Measurements from ENCODE around the gene UBAC2. TPM values are rescaled to one million over a fixed set of nuclear protein-coding genes. Genes with fewer than 3 reads are reported as not detected.
"Not testable (repeated sequence)": the region's sequence is repeated elsewhere in the genome, so short reads cannot be mapped to it uniquely, and the experiment has no call there.

UBAC2 gene
- total and polyA plus RNA-seq, 11 donors, result 32.6 to 66.9 (median 48.5) TPM

DNA sequence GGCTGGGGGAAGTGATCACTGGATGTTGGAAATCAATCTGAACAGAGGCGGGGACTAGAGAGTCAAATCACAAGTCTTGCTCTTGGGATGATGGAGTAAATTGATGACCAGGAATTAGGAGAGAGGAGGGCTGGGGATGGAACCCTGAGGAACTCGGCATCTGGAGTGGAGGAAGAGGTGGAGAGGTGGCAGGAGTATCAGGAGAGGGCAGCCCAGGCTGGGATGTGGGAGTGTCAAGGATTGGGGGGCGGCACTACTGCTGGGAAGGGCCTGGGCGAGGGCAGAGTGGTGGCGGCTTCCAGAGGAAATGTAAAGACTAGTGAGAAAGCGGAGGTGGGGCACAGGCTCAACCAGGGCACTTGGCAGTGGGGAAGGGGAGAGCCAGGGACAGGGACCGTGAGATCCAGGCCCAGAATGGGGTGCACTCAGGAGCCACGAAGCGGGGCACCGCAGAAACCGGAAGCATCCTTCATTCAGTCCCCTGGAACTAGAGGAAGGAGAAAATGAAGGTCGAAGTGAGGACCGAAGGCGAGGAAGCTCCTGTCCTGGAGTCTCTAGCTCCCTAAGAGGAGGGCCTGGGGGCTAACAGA is 187.8 kb downstream of the UBAC2 start:
- H3K9me3 ChIP-seq, result no peaks in the 10 kb centered on the region
- no peak for TF ChIP-seq POLR2A (IDR thresholded peaks at IDR 0.05)
- TF ChIP-seq, protein P1, sequence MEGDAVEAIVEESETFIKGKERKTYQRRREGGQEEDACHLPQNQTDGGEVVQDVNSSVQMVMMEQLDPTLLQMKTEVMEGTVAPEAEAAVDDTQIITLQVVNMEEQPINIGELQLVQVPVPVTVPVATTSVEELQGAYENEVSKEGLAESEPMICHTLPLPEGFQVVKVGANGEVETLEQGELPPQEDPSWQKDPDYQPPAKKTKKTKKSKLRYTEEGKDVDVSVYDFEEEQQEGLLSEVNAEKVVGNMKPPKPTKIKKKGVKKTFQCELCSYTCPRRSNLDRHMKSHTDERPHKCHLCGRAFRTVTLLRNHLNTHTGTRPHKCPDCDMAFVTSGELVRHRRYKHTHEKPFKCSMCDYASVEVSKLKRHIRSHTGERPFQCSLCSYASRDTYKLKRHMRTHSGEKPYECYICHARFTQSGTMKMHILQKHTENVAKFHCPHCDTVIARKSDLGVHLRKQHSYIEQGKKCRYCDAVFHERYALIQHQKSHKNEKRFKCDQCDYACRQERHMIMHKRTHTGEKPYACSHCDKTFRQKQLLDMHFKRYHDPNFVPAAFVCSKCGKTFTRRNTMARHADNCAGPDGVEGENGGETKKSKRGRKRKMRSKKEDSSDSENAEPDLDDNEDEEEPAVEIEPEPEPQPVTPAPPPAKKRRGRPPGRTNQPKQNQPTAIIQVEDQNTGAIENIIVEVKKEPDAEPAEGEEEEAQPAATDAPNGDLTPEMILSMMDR (IDR thresholded peaks at IDR 0.05), result no peak
- intact Hi-C loops (cut with DNase I), result loop anchor here in 1 of 10 donors (10.0 kb wide), 1 partner anchor 104 kb away; no protein-coding TSS in a partner anchor
- WGBS, 4 donors, result 94 to 97% (median 96%) methylated on average over 14 of the region's 14 CpGs
- DNase-seq (no peak), ATAC-seq (no peak)
- peaks cover 0 to 28% (median 11%) of the 10 kb centered on the region in 9 donors for H3K36me3 ChIP-seq
- H3K27me3 ChIP-seq, result no peaks in the 10 kb centered on the region
- no peak overlapping the region for H3K27ac ChIP-seq
- H3K4me1 ChIP-seq, result peaks cover 0 to 15% (median 0%) of the 10 kb centered on the region in 12 donors
- H3K4me3 ChIP-seq, result no peak overlapping the region

DNA sequence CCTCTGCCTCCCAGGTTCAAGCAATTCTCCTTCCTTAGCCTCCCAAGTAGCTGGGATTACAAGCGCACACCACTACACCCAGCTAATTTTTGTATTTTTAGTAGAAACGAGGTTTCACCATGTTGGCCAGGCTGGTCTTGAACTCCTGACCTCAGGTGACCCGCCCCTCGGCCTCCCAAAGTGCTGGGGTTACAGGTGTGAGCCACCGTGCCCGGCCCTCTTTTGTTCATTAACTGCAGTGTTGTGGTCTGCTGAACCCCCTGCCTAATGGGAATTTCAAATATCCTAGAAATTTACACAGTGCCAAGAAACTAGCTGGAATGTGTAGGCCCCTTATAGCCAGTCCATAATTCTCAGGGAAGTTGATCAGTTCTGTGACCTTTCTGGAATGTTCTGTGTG is 188.4 kb downstream of the UBAC2 start:
- not testable (repeated sequence) for H3K27ac ChIP-seq, H3K27me3 ChIP-seq, ATAC-seq, H3K4me1 ChIP-seq, DNase-seq, H3K9me3 ChIP-seq, H3K4me3 ChIP-seq
- intact Hi-C loops (cut with DNase I), result loop anchor here in 1 of 10 donors (10.0 kb wide), 1 partner anchor 104 kb away; no protein-coding TSS in a partner anchor
- 92 to 94% (median 93%) methylated on average over 6 of the region's 6 CpGs for WGBS, 4 donors
- peaks cover 0 to 28% (median 11%) of the 10 kb centered on the region in 9 donors for H3K36me3 ChIP-seq

DNA sequence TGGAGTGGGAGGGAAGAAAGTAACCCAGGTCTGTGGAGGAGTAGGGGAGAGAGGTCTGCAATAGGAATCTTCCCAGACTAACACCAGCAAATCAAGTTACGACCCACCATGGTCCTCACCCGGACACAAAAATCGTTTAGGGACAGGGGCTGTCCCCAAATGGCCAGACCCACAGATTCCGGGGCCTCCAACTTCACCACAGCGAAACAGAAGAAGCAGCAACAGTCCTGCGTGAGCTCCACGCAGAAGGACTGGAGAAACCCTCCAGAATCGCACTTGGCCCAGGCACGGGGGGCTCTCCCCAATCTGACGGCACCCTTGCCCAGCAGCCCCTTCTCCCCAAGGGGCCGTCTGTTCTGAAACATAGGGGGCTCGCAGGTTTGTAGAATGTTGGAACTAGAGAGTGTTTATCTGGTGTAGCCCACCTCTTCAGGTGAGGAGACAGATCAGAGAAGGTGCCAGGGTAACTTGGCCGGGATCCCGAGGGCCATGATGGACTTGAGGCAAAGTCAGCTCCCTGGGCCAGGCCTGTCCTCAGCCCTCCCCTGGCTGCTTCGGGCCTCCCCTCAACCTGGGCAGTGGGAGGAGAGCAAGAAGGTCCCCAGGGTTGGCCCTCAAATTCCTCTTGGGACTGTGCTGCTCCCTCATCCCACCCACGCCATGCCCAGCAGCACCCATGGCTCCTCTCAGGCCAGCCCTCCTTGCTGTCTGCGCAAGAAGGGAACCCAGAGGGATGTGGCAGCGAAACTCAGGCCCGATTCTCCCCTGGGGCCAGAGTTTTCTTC is 189.1 kb downstream of the UBAC2 start:
- DNase-seq (no peak), ATAC-seq (peak in 1 of 4 donors; percentile 23)
- no peak overlapping the region for H3K27ac ChIP-seq
- no peak for TF ChIP-seq POLR2A (IDR thresholded peaks at IDR 0.05)
- TF ChIP-seq, protein P1 (IDR thresholded peaks at IDR 0.05), result no peak
- peaks cover 0 to 28% (median 11%) of the 10 kb centered on the region in 9 donors for H3K36me3 ChIP-seq
- no peak overlapping the region for H3K4me3 ChIP-seq
- WGBS, 4 donors, result 93 to 96% (median 95%) methylated on average over 12 to 19 of the region's 19 CpGs
- H3K9me3 ChIP-seq, result no peaks in the 10 kb centered on the region
- H3K4me1 ChIP-seq, result peaks cover 0 to 3% (median 0%) of the 10 kb centered on the region in 12 donors
- intact Hi-C loops (cut with DNase I), result loop anchor here in 1 of 10 donors (10.0 kb wide), 1 partner anchor 105 kb away; no protein-coding TSS in a partner anchor
- no peaks in the 10 kb centered on the region for H3K27me3 ChIP-seq

- no peak overlapping the region for H3K4me3 ChIP-seq
- H3K27me3 ChIP-seq, result no peaks in the 10 kb centered on the region
- peaks cover 0 to 21% (median 8%) of the 10 kb centered on the region in 9 donors for H3K36me3 ChIP-seq
- H3K9me3 ChIP-seq, result no peaks in the 10 kb centered on the region
- DNase-seq, result no peak
- no peak overlapping the region for H3K27ac ChIP-seq
- intact Hi-C loops (cut with DNase I), result no loop called here
- ATAC-seq, result no peak
- peaks cover 0 to 3% (median 0%) of the 10 kb centered on the region in 12 donors for H3K4me1 ChIP-seq
- 88 to 98% (median 94%) methylated on average over 9 to 13 of the region's 13 CpGs for WGBS, 4 donors
- TF ChIP-seq, protein P1 (IDR thresholded peaks at IDR 0.05), result no peak
- no peak for TF ChIP-seq POLR2A (IDR thresholded peaks at IDR 0.05)
Measured at GRCh38 chr13:99390601-99391000, 189.9 kb downstream of the UBAC2 start.

All from heart left ventricle (tissue), 16 donors.